HEK293 (cell line): ENCODE data around the gene METTL5.
"Not testable (repeated sequence)": the region's sequence is repeated elsewhere in the genome, so short reads cannot be mapped to it uniquely, and the experiment has no call there.

ENCODE experiments used
- CTCF ChIA-PET: fragments of 350-600 bp; formaldehyde crosslinking; extraction: SDS; loops from one replicate; lab custom pipeline; 2021; ENCODE audit warnings: antibody characterized with exemption; lab: Yijun Ruan, JAX
- POLR2A ChIA-PET: fragments of 300-600 bp; formaldehyde crosslinking; extraction: SDS; loops from one replicate; lab custom pipeline; 2020; ENCODE audit warnings: antibody characterized with exemption, inconsistent platforms; lab: Yijun Ruan, JAX
- H3K27ac ChIP-seq: fragments of 200-500 bp; sonication (Bioruptor generic); 2 replicates; pipeline ENCODE4 v1.5.1; 2014; ENCODE audit warnings: low read depth, low read length, control low read depth, inconsistent platforms; ENCODE audit errors: extremely low read depth
- H3K36me3 ChIP-seq, 2 experiments: fragments of 200-500 bp in 1 of 2; sonication (Bioruptor generic) in 1 of 2; 1 replicate in 1 of 2; 2 replicates in 1 of 2; pipeline ENCODE4 v1.5.1; 2014 to 2017; ENCODE audit warnings: inconsistent platforms in 2 of 2, low read length in 2 of 2; ENCODE audit not compliant: control insufficient read depth in 2 of 2, insufficient read depth in 1 of 2
- H3K4me1 ChIP-seq: fragments of 200-500 bp; sonication (Bioruptor generic); 2 replicates; pipeline ENCODE4 v1.5.1; 2014; ENCODE audit warnings: mild to moderate bottlenecking, low read length, inconsistent platforms; ENCODE audit not compliant: control insufficient read depth, insufficient read depth
- H3K4me3 ChIP-seq: 2 replicates; pipeline ENCODE4 v1.5.1; 2011; ENCODE audit warnings: low read depth, mild to moderate bottlenecking, control low read depth, low read length, moderate library complexity
- H3K9me3 ChIP-seq: fragments of 200-500 bp; sonication (Bioruptor generic); 2 replicates; pipeline ENCODE4 v1.5.1; 2014; ENCODE audit warnings: low read depth, low read length, inconsistent platforms; ENCODE audit not compliant: control insufficient read depth, insufficient read depth
- ELK4 ChIP-seq: IDR thresholded peaks from 2 replicates; pipeline ENCODE4 v1.6.1; 2011; ENCODE audit warnings: mild to moderate bottlenecking, low read depth, low read length, borderline replicate concordance
- MZF1 ChIP-seq: fragments of 450-650 bp; formaldehyde crosslinking; IDR thresholded peaks from 2 replicates; pipeline ENCODE4 v1.5.1; 2017; ENCODE audit warnings: missing biosample characterization, missing genetic modification characterization, borderline replicate concordance
- PBX3 ChIP-seq: sonication (generic); formaldehyde crosslinking; IDR thresholded peaks from 2 replicates; pipeline ENCODE4 v1.8.1; 2022; ENCODE audit warnings: mild to moderate bottlenecking, moderate library complexity, missing genetic modification reagents
- SETDB1 ChIP-seq: IDR thresholded peaks from one replicate; pipeline ENCODE4 v1.6.1; 2017; ENCODE audit warnings: mild to moderate bottlenecking, low read length, moderate library complexity, mixed read lengths; ENCODE audit not compliant: insufficient read length
- SP7 ChIP-seq: fragments of 450-650 bp; formaldehyde crosslinking; IDR thresholded peaks from 2 replicates; pipeline ENCODE4 v1.5.1; 2016; ENCODE audit warnings: missing biosample characterization, missing genetic modification characterization
- TSHZ1 ChIP-seq: fragments of 450-650 bp; formaldehyde crosslinking; IDR thresholded peaks from 2 replicates; pipeline ENCODE4 v1.5.1; 2016; ENCODE audit warnings: missing biosample characterization, missing genetic modification characterization, borderline replicate concordance
- ZIC2 ChIP-seq: fragments of 450-650 bp; formaldehyde crosslinking; IDR thresholded peaks from 2 replicates; pipeline ENCODE4 v1.5.1; 2016; ENCODE audit warnings: missing biosample characterization, missing genetic modification characterization
- ZNF16 ChIP-seq: fragments of 450-650 bp; formaldehyde crosslinking; IDR thresholded peaks from 2 replicates; pipeline ENCODE4 v1.5.1; 2016; ENCODE audit warnings: low read depth, missing biosample characterization, missing genetic modification characterization
- ZNF280D ChIP-seq: fragments of 450-650 bp; formaldehyde crosslinking; IDR thresholded peaks from 2 replicates; pipeline ENCODE4 v1.5.1; 2016; ENCODE audit warnings: missing biosample characterization, missing genetic modification characterization
- ZNF530 ChIP-seq: fragments of 450-650 bp; formaldehyde crosslinking; IDR thresholded peaks from 2 replicates; pipeline ENCODE4 v1.5.1; 2016; ENCODE audit warnings: low read depth, missing biosample characterization, missing genetic modification characterization
- ZNF670 ChIP-seq: fragments of 450-650 bp; formaldehyde crosslinking; IDR thresholded peaks from 2 replicates; pipeline ENCODE4 v1.5.1; 2016; ENCODE audit warnings: missing biosample characterization, missing genetic modification characterization, low read depth
- ZNF677 ChIP-seq: fragments of 450-650 bp; IDR thresholded peaks from 2 replicates; pipeline ENCODE4 v1.5.0; 2018; ENCODE audit warnings: missing biosample characterization, mild to moderate bottlenecking, missing genetic modification characterization, moderate library complexity

METTL5 gene

GRCh38 chr2:169824373-169825333, at the start of gene METTL5 (continued):
- TF ChIP-seq MZF1 (no peak), ZNF670 (tag by site-specific recombination) (no peak), ZNF280D (tag by site-specific recombination) (no peak), SP7 (tag by site-specific recombination) (no peak), TSHZ1 (tag by site-specific recombination) (no peak), ZNF16 (tag by site-specific recombination) (no peak), ELK4 (no peak), ZNF677 (tag by site-specific recombination) (0 out of 2 replicates have a peak, but pooled peaks have one; percentile 5), ZNF530 (no peak), PBX3 (CRISPR knock-in tag) (no peak)
- TF ChIP-seq, all 188 proteins: peak for 31

GRCh38 chr2:169871994-169872393, 47.3 kb upstream of the METTL5 start:
- POLR2A ChIA-PET, result no interaction called here
- CTCF ChIA-PET, result interaction anchor here (0.7 kb wide), 1 partner anchor 10 kb away, joined by 4 read pairs; no protein-coding TSS in a partner anchor
- no peaks in the 10 kb centered on the region for H3K4me1 ChIP-seq

GRCh38 chr2:169871369-169871768, 46.7 kb upstream of the METTL5 start:
- CTCF ChIA-PET, result interaction anchor here (0.6 to 0.8 kb wide), 2 partner anchors 112 to 863 kb away, joined by 3 to 4 read pairs; no protein-coding TSS in a partner anchor
- POLR2A ChIA-PET, H3K9me3 ChIP-seq, H3K4me1 ChIP-seq, H3K27ac ChIP-seq, H3K36me3 ChIP-seq, H3K4me3 ChIP-seq: not testable (repeated sequence)

More at GRCh38 chr2:169871994-169872393, 47.3 kb upstream of the METTL5 start:
- Histone ChIP-seq H3K9me3 (no peaks in the 10 kb centered on the region), H3K4me3 (no peak overlapping the region), H3K36me3 (peaks cover 0 to 14% of the 10 kb centered on the region in 2 experiments; a peak in 2 of 3 replicates), H3K27ac (no peak overlapping the region)
- TF ChIP-seq SETDB1 (no peak), ZIC2 (tag by site-specific recombination) (no peak)
